ENCODE data around the gene C3.

DNA sequence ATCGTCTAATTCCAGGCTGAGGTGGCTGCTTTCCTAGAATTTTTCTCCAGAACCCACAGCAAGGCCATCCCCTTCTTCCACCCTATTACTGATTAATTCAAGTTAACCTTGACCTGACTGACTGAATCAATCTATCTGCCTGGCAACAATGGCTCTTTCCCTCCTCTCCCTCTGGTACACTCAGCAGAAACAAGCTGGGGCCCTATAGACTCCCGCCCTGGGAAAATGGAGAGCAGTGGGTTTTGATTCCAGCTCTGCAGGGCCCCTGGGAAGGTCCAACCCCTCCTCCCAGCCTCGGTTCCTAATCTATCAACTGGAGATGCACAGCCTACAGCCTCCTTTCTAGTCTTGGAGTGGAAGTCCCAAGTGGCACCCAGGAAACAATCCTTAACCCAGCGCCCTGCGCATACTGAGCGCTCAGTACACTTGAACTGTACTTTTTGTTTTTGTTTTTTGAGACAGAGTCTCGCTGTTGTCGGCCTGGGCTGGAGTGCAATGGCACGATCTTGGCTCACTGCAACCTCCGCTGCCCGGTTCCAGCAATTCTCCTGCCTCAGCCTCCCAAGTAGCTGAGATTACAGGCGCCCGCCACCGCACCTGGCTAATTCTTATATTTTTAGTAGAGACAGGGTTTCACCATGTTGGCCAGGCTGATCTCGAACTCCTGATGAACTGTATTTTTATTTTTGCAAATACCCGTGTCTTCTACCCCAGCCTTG lies 5.2 kb upstream of the C3 start:
- no peak for TF ChIP-seq CTCF (IDR thresholded peaks at IDR 0.05)
- no peak for TF ChIP-seq ZFX (IDR thresholded peaks at IDR 0.05; ENCODE audit: borderline replicate concordance)

Data from 22Rv1 (cell line).